ENCODE data around the gene TAPBPL.
"Not testable (repeated sequence)": the region's sequence is repeated elsewhere in the genome, so short reads cannot be mapped to it uniquely, and the experiment has no call there.

TAPBPL gene

DNA sequence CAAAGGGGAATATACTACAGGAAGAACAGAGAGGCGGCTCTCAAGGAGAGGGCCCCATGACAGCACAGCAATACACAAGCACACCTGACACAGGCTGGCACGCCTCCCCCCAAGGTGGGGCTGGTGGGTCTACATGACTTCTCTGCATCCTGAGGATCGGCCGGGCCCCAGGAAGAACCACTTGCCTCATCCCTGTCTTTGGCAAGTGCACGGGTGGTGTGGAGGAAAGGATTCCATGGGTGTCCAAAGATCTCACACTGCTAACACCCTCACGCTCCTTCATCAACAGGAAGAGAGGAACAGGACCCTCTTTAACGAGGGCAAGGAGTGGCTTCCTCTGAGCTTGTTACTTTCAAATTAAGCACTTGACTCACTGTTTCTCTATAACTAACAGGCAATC, 11.4 kb downstream of the TAPBPL start:
- DNase-seq: no peak

DNA sequence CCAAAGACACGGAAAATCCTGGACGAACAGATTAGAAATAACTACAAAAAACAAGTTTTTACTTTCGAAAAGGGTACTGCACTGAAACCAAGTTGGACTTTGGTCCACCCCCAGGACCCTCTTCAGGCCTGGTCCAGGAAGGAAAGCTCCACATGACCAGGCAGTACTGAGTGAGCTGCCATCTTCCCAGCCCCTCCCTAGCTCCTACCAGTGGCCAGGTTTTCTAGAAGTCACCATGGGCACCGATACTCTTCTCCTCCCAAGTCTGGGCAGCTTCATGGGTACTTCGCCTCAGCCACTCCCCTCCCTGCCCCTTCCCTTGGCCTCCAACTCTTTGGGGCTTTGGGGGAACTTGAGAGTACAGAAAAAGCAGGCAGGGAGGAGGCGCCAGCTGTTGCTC, 12.0 kb downstream of the TAPBPL start:
- no peak for DNase-seq

DNA sequence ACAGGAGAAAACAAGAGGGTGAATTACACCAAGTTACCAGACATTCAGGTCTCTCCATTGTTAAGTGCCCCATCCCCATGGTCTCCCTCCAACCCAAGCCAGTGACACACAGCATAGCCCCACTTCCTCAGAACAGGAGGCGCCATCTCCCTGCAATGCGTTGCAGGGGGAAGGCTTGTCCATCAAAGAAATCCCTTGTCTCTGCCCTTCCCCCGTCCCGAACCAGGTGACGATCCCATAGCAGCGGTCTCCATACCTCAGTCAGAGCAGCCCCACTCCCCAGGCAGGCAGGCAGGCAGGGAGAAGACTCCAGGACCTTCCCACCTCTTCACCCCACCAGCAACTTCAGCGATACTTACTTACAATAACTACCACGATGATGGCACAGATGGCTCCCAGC, 12.7 kb downstream of the TAPBPL start:
- DNase-seq: no peak

DNA sequence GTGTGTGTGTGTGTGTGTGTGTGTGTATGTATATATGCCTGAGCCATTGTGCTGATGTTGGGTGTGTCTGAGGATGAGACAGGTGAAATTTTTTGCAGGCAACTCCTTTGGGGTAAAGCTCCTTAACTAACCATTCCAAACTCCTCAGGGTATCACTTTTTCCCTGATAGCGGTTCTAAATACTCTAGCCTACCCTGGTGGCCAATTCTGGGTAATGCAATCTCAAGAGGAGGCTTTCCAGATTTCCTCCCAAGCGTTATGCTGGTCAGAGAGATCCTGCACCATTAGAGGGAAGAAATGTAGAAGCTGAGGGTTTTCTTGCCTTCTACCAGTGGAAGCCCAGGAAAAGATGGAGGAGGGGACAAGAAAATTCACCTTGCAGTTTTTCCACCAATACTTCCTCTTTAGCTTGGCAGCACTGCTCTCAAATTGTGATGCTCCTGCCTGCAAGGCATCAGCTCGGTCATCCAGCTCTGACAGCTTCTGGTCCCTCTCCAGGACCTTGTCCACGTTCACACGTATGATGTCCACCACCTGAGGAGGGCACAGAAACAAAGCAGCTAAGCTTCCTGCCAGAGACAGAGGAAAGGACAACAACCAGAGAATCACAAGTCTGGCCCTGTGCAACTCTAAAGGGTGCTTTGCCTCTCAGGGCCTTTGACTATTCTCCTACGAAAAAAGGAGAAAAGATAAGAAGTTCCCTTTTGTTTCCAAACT, 13.8 kb downstream of the TAPBPL start:
- peak in 1 of 4 experiments; percentile 18 for DNase-seq

DNA sequence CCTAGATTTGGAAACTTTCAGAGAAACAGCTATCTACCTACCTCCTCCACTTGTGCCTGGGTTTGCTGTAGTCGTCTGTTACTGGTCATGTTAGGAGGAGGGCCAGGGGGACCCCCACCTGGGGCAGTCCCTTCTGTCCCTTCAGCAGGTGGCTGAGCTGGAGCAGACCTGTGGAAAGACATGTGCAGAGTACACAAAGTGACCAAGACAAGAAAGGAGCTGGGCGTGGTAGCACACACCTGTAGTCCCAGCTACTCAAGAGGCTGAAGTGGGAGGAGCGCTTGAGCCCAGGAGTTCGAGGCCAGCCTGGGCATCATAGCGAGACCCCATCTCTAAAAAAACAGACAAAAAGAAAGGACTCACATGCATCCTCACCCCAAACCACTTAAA, 14.3 kb downstream of the TAPBPL start:
- no peak for DNase-seq

DNA sequence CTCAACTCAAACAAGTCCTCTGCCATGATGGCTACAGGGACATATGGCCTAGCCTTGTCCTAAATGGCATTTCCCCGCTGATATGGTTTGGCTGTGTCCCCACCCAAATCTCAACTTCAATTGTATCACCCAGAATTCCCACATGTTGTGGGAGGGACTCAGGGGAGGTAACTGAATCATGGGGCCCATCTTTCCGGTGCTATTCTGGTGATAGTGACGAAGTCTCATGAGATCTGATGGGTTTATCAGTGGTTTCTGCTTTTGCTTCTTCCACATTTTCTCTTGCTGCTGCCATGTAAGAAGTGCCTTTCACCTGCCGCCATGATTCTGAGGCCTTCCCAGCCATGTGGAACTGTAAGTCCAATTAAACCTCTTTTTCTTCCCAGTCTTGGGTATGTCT, 14.9 kb downstream of the TAPBPL start:
- DNase-seq: not testable (repeated sequence)

DNA sequence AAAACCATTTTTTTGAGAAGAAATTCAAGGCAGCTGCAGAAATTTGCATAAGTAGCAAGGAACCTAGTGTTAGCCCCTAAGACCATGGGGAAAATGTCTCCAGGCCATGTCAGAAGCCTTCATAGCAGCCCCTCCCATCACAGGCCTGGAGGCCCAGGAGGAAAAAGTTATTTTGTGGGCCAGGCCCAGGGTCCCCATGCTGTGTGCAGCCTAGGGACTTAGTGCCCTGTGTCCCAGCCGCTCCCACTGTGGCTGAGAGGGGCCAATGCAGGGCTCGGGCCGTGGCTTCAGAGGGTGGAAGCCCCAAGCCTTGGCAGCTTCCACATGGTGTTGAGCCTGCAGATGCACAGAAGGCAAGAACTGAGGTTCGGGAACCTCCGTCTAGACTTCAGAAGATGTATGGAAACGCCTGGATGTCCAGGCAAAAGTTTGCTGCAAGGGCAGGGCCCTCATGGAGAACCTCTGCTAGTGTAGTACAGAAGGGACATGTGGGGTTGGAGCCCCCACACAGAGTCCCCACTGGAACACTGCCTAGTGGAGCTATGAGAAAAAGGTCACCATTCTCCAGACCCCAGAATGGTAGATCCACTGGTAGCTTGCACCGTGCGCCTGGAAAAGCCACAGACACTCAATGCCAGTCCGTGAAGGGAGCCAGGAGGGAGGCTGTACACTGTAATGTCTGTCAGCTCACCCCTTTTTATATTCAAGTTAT, 15.9 kb downstream of the TAPBPL start:
- not testable (repeated sequence) for DNase-seq

DNA sequence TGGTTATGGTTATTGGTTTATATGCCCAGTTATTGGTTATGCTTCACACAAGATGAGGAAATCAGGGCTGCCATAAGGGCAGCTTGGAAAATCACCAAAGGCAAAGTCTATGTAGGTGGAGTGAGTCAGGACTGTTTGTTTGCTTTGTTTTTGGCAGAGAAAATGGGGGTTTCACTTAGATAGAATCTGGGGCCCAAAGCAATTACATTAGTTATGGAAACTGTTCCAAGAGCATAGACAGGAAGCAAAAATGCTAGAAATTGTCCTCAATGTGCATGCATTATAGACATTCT, 16.4 kb downstream of the TAPBPL start:
- DNase-seq: no peak

DNA sequence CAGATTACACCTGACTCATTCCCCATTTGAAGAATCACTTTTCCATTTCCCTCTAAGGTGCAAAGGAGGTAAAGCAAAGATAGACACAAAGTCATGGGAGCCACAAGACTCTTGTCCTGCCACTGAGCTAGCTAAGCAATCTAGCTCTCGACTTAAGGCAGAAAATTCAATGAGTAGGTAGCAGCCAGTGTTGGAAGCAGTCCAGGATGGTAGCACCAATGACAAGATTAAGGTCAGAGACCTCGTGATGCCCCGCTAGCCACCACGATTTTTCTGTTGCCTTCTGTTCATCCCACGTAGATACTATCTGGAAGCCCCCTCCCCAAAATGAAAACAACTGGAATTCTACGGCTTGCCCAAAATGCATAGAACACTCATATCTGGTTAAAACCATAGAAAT, 17.2 kb downstream of the TAPBPL start:
- DNase-seq: no peak

DNA sequence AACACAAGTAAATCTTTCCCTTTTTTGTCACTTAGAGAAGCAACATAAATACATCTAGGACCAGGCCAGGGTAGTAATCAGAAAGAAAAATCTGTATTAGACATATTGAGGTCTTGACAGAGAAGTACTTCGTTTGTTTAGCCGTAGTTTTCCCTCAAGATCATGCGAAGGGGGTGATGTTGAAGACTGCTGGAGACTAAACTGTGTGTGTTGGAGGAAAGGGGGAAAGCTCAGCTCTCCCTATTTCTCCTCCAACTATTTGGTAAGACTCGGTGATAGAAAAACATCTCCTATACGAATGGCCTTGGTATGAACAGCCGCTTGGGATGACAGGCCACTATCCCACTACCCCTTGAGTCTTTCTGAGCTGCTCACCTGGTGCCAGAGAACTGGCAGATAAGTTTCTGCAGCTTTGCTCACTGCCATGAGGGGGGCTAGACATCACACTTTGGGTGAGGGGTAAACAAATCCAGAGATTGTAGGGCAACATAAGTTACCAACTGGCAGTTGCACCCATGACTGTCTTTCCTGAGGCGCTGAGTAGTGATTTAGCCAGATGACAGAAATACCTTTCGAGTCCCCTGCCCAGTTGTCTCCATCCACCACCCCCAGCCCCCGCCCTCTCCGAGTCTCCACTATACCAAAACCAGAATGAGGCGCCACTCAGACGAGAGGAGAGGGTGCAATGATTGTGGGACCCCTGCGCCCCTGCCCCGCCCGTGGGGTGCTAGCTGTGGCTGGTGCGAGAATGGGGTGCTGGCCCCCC, 17.9 kb downstream of the TAPBPL start:
- no peak for DNase-seq

DNA sequence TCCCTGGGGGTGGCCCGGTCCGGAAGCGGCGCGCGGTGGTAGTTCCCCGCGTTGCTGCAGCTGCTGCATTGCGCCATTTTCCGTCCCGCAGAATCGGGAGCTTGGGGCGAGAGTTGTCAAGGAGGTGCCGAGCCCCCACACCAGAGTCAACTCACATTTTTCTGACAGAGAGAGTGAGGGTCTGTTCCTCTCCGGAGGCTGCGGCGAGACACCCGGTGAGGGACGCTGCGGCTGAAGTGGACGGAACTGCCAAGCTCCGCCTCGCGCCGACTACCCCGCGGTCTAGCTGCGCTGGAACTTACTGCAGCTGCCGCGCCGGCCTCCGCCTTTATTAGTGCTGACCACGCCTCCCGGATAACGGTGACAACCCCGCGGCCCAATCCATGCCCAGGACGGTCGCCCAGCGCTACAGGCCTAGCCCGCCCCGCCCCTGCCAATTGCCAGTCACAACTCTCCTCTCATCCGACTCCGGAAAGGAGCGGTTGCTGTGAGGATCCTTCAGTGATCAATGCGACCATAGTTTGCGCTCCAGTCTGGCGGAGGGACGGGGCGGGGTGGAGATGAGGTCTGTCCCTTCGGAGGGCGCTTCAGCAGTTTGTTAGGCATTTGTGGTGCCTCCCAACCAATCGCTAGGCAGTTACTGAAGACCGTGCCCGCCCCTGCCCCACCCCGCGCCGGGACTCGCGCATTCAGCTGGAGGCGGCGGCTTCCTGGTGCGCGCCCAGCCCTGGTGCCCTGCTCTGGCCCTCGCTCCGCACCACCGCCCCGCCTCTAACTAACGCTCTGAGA, 18.7 kb downstream of the TAPBPL start, which contains the start of gene VAMP1:
Gene VAMP1 (minus strand): TSS at position 303 of the 789 bp plus-strand sequence. CDS start 146 bp downstream, at position 157.
- DNase-seq: peak; percentile 90 to 97 (median 94)

DNA sequence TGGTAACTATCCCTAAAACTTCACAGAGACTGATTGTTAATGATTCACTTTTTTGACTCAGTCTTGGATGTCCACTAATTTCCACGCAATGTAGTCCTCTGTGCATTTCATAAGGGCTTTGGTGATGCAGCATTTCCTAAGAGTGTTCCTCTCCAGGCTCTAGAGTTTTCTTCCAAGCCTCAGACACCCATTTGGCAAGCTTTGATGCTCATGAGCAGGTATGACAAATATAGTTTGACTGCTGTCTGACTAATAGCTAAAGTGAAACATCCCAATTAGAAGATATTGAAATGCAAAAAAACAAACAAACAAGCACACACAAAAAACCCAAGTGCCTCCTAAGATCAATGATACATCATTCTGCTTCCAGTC, 20.1 kb downstream of the TAPBPL start:
- DNase-seq: no peak

DNA sequence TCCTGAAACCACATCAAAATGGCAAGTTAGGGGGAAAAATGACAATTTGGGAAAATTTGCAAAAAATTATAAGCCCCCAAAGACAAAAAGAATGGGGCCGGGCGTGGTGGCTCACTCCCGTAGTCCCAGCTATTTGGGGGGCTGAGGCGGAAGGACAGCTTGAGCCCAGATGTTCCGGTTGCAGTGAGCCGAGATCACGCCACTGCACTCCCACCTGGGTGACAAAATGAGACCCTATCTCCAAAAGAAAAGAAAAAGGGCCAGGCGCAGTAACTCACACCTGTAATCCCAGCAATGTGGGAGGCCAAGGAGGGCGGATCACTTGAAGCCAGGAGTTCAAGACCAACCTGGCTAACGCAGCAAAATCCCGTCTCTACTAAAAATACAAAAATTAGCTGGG, 20.6 kb downstream of the TAPBPL start:
- no peak for DNase-seq

DNA sequence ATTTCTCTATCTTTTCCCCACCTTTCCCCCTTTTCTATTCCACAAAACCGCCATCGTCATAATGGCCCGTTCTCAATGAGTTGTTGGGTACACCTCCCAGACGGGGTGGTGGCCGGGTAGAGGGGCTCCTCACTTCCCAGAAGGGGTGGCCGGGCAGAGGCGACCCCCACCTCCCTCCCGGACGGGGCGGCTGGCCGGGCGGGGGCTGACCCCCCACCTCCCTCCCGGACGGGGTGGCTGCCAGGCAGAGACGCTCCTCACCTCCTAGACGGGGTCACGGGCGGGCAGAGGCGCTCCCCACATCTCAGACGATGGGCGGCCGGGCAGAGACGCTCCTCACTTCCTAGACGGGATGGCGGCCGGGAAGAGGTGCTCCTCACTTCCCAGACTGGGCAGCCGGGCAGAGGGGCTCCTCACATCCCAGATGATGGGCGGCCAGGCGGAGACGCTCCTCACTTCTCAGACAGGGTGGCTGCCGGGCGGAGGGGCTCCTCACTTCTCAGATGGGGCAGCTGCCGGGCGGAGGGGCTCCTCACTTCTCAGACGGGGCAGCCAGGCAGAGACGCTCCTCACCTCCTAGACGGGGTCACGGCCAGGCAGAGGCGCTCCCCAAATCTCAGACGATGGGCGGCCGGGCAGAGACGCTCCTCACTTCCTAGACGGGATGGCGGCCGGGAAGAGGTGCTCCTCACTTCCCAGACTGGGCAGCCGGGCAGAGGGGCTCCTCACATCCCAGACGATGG, 23.6 kb downstream of the TAPBPL start:
- not testable (repeated sequence) for DNase-seq

DNA sequence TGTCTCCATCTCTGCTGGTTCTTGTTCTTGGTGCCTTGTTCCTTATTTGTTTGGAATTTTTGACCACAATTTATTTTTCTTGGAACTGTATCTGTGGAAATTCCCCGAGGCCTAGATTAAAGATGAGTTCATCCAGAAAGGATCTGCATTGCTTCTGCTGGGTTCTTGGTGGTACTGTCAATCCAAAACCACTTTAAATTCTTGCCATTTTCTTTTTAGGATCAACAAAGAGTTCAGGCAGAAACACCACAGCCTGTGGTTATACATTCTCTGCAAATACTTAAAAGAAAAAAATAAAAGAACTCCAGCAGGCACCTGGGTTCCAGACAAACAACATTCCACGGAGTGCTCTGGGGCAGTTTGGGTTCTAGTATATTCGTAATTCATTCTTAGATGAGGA, 24.6 kb downstream of the TAPBPL start:
- DNase-seq: no peak

DNA sequence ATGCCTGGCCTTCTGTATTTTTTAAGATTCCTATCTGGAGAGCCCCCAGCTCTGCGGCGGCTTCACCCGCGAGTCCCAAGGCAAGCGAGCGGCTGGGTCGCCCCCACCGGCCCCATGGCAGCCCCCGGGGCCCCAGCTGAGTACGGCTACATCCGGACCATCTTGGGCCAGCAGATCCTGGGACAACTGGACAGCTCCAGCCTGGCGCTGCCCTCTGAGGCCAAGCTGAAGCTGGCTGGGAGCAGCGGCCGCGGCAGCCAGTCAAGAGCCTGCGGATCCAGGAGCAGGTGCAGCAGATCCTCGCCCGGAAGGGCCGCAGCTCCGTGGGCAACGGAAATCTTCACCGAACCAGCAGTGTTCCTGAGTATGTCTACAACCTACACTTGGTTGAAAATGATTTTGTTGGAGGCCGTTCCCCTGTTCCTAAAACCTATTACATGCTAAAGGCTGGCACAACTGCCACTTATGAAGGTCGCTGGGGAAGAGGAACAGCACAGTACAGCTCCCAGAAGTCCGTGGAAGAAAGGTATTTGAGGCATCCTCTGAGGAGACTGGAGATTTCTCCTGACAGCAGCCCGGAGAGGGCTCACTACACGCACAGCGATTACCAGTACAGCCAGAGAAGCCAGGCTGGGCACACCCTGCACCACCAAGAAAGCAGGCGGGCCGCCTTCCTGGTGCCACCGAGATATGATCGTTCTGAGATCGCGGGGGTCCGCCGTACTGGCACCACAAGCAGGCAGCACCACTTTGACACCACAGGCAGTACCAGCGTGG, 25.9 kb downstream of the TAPBPL start:
- not testable (repeated sequence) for DNase-seq

DNA sequence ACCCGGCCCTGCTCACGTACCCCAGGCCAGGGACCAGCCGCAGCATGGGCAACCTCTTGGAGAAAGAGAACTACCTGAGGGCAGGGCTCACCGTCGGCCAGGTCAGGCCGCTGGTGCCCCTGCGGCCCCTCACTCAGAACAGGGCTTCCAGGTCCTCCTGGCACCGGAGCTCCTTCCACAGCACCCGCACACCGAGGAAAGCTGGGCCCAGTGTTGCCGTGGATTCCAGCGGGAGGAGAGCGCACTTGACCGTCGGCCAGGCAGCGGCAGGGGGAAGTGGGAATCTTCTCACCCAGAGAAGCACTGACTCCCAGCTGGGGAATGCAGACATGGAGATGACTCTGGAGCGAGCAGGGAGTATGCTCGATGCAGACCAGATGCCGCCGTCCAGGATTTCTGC, 26.6 kb downstream of the TAPBPL start:
- DNase-seq: no peak

DNA sequence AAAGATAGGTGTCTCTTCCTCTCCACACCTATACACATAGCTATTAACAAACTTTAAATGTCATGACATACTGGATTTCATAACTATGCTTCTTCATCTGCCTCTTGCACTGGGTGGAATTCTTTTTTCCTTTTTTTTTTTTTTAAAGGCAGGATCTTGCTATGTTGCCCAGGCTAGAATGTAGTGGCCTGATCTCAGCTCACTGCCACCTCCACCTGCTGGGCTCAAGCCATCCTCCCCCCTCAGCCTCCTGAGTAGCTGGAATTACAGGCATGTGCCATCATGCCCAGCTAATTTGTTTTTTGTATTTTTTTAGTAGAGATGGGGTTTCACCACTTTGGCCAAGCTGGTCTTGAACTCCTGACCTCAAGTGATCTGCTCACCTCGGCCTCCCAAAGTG, 36.4 kb downstream of the TAPBPL start:
- DNase-seq: no peak

DNA sequence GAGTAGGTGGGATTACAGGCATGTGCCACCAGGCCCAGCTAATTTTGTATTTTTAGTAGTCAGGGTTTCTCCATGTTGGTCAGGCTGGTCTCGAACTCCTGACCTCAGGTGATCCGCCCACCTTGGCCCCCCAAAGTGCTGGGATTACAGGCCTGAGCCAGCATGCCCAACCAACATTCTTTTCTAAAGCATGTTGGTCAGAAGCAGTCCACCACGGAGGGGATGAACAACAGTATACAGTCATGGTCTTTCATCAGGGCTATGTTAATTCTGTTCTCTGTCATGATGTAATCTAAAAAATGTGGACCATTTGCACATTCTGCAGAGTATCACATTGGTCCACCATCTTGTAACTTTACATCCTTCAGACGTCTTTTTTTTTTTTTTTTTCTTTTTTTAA, 37.6 kb downstream of the TAPBPL start:
- DNase-seq: no peak

DNA sequence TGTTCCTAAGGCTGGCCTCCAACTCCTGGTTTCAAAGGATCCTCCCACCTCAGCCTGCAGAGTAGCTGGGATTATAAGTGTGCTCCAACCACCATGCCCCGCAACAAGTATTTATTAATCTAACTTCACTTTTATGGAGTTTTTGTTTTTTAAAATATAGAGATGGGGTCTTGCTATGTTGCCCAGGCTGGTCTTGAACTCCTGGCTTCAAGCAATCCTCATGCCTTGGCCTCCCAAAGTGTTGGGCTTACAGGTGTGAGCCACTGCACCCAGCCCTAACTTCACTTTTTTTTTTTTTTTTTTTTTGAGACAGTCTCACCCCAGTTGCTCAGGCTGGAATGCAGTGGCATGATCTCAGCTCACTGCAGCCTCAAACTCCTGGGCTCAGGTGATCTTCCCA, 38.8 kb downstream of the TAPBPL start:
- not testable (repeated sequence) for DNase-seq

DNA sequence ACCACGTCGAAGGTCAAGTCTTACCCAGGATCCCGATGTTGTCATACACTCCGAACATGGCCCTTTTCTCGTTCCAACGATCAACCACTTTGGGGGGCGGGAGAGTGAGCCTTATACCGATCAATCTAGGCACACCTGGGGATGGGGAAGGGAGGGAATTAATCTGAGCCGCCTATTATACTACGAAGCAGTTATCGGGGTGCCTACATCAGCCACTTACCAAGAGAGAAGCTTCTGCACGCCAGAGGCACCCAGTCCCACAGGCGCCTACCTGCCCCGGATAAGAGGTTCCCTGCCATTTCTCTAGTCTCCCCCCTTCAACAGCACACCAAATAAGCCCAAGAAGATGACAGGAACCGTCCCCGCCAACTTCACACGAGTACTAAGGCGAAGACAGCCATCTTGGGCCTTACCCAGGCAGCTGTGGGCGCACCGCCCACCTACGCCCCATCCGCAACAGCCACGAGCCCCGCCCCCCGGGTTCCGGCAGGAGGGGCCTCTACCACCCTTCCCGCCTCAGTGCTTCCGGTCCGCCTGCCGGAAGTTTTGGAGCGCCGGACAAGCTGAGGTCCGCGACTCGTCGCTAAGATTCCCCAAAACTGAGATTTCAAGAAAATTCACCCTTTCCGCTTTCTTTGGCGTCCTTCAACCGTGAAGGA, 41.1 kb downstream of the TAPBPL start, which contains the start of gene MRPL51:
Gene MRPL51 (minus strand): TSS at position 425 of the 659 bp plus-strand sequence. CDS start 126 bp downstream, at position 299.
- DNase-seq: peak; percentile 94 to 98 (median 96)

Measured in activated CD4-positive, CD25-positive, alpha-beta regulatory T cell (primary cell).